ENCODE data around the gene LATS2. TPM values are rescaled to one million over a fixed set of nuclear protein-coding genes. Genes with fewer than 3 reads are reported as not detected.
A peak's percentile ranks its signal among the peaks of the same experiment; 100 is the strongest.
"Not testable (repeated sequence)": the region's sequence is repeated elsewhere in the genome, so short reads cannot be mapped to it uniquely, and the experiment has no call there.

LATS2 gene
- total RNA-seq, 2 experiments from 2014 or later: 2.3 to 2.4 TPM

DNA sequence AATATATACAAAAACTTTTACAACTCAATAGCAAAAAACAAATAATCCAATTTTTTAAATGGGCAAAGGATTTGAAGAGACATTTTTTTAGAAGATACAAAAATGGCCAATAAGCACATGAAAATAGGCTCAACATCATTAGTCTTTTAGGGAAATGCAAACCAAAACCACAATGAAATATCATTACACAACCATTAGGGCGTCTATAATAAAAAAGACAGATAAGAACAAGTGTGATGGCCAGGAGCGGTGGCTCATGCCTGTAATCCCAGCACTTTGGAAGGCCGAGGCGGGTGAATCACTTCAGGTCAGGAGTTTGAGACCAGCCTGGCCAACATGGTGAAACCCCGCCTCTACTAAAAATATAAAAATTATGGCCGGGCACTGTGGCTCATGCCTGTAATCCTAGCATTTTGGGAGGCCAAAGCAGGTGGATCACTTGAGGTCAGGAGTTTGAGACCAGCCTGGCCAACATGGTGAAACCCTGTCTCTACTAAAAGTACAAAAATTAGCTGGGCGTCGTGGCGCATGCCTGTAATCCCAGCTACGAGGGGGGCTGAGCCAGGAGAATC lies 104.3 kb downstream of the LATS2 start:
- H3K4me1 Mint-ChIP-seq; POLR2A ChIA-PET; H3K9me3 Mint-ChIP-seq; H3K36me3 Mint-ChIP-seq; ATAC-seq (ENCODE audit: low read depth); DNase-seq; H3K4me3 Mint-ChIP-seq; H3K27ac Mint-ChIP-seq: not testable (repeated sequence)
- H3K27me3 Mint-ChIP-seq: peaks cover 34% of the 10 kb centered on the region

DNA sequence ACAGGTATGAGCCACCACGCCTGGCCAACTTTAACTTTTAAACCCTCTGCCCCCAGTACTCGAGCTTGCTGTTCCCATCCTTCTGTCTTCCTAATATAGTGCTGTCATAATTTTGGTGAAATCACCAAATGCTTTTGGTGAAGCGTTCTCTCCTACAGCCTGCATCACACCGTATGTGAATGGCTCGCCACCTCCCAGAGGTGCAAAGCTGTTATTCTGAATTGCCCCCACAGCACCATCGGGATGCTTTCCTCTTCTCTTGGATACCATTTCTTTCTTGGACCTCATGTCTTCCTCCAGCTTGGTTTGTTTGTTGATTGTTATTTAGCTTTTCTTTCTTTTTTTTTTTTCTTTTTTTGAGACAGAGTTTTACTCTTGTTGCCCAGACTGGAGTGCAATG lies 105.9 kb downstream of the LATS2 start:
- Mint-ChIP-seq H3K4me3 (no peak overlapping the region), H3K4me1 (peaks cover under 1% of the 10 kb centered on the region), H3K27me3 (peaks cover 20% of the 10 kb centered on the region), H3K9me3 (no peaks in the 10 kb centered on the region), H3K36me3 (no peaks in the 10 kb centered on the region), H3K27ac (no peak overlapping the region)
- ATAC-seq (ENCODE audit: low read depth) (no peak), DNase-seq (no peak)
- POLR2A ChIA-PET: no interaction called here

DNA sequence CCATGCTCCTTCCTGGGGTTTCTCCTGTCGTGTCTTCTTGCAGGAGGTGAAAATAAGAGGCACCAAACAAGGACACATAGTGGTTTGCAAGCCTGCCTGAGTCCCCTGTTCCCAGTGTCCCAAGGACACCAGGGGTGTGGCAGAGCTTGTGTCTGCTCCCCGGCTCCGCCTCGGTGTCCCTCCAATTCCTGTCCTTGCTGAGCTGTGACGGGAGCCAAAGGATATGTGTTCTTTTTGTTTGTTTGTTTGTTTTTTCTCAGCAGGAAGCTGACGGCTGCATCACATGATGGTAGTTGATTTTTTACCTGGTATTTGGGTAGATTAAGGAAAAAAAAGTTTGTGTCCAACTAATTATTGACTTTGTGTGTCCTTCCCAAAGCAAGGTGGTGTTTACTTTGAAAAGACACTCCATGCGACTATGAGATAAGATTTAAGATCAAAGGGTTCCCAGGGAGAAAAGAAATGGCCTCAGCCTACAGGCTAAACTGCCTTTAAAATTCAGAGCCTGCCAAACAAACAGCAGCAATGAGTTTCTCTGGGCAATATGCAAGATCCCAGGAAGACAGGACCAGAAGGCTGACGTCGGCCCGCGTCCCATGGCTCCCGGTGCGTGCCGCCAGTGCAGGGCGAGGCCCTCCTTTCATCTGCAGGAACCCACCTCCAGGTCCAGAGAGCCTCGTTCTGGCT lies 108.0 kb downstream of the LATS2 start:
- POLR2A ChIA-PET: no interaction called here
- DNase-seq: no peak
- H3K4me1 Mint-ChIP-seq: no peaks in the 10 kb centered on the region
- H3K4me3 Mint-ChIP-seq: no peak overlapping the region
- no peaks in the 10 kb centered on the region for H3K36me3 Mint-ChIP-seq
- ATAC-seq (ENCODE audit: low read depth): no peak
- no peaks in the 10 kb centered on the region for H3K9me3 Mint-ChIP-seq
- H3K27ac Mint-ChIP-seq: no peak overlapping the region
- H3K27me3 Mint-ChIP-seq: peaks cover 19% of the 10 kb centered on the region

DNA sequence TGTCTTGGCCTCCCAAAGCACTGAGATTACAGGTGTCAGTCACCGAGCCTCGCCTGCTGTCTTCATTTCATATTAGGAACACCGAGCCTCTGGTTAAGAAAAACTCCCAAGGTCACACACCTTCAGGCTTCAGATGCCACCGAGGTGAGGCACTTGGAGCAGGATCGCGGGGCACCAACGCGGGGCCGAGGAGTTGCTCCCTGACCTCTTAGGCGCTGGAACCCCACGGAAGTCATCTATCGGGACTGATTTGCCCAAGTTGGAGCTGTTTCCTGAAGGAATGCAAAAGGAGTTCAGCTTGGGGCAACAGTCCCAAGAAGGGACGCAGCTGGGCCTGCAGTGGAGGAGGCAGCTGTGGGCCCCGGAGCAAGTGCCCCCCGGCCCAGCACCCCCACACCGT lies 108.5 kb downstream of the LATS2 start:
- DNase-seq (no peak), ATAC-seq (ENCODE audit: low read depth) (no peak)
- Mint-ChIP-seq H3K4me3 (no peak overlapping the region), H3K27ac (no peak overlapping the region), H3K27me3 (peaks cover 18% of the 10 kb centered on the region), H3K9me3 (no peaks in the 10 kb centered on the region), H3K4me1 (no peaks in the 10 kb centered on the region), H3K36me3 (no peaks in the 10 kb centered on the region)
- POLR2A ChIA-PET: no interaction called here

DNA sequence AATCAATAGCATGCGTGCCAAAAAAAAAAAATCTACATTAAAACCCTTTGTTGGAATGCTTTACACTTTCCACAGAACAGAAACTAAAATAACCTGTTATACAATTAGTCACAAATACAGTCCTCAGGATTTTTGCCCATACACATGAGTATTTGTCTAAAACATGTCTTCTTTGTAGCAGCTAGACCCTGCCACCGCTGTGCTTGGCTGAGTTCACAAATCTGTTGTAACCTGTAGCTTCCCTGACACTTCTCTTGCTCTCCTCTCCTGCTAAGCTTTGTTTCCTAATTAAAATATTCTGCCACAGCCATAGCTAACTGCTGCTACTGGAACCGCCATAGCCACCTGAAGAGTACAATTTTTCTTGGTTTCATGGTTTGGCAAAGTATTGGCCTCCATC lies 113.4 kb downstream of the LATS2 start:
- H3K36me3 Mint-ChIP-seq; H3K9me3 Mint-ChIP-seq; DNase-seq; POLR2A ChIA-PET; H3K4me3 Mint-ChIP-seq; ATAC-seq (ENCODE audit: low read depth); H3K27ac Mint-ChIP-seq; H3K4me1 Mint-ChIP-seq: not testable (repeated sequence)
- H3K27me3 Mint-ChIP-seq: peaks cover 43% of the 10 kb centered on the region

DNA sequence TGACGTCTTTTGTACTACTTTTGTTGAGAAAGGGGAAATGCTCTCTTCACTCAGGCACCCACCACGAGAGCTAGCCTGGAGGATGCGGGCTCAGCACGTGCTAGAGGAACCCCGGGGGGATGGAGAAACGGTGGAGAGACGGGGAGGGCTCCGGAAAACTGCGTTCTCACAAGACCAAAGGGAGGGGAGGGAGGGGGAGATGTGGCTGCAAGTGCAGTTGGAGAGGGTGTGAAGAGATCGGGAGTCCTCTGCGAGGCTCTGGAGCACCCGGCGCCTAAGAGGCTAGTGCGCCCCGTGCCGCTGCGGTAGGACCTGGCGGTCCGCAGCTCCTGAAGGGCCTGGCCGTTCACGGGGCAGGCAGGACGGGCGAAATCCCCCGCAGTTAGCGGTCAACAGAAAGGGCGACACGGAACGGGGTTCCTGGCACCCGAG lies 115.4 kb downstream of the LATS2 start:
- ATAC-seq (ENCODE audit: low read depth) (peak; percentile 50), DNase-seq (peak; percentile 33)
- peak overlapping the region; percentile 54 for H3K4me3 Mint-ChIP-seq
- peaks cover 46% of the 10 kb centered on the region for H3K27me3 Mint-ChIP-seq
- no peak overlapping the region for H3K27ac Mint-ChIP-seq
- no peaks in the 10 kb centered on the region for H3K9me3 Mint-ChIP-seq
- peaks cover 4% of the 10 kb centered on the region for H3K4me1 Mint-ChIP-seq
- H3K36me3 Mint-ChIP-seq: no peaks in the 10 kb centered on the region
- POLR2A ChIA-PET: interaction anchor here (0.6 kb wide), 1 partner anchor 210 kb away, joined by 3 read pairs; no protein-coding TSS in a partner anchor

DNA sequence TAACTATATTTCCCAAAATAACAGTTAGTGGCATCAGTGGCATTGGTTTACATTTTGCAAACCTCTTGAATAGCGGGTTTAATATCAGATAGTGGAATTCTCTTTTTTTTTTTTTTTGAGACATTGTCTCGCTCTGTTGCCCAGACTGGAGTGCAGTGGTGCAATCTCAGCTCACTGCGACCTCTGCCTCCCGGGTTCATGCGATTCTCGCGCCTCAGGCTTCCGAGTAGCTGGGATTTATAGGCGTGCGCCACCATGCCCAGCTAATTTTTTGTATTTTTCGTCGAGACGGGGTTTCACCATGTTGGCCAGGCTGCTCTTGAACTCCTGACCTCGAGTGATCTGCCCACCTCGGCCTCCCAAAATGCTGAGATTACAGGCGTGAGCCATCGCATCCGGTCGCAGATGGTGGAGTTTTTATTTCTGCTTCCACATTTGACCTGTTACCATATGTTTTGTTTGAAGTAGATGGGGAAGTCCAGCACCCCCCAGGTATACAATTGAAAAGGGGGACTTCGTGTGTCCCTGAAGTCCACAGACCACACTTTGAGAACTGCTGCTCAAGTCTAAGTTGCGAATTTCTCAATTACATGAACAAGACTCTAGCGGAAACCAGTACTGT lies 118.3 kb downstream of the LATS2 start:
- POLR2A ChIA-PET: interaction anchor here (0.7 kb wide), 1 partner anchor 40 kb away, joined by 5 read pairs; the partner anchor contains the start of gene XPO4
- Mint-ChIP-seq H3K27me3 (peaks cover 41% of the 10 kb centered on the region), H3K36me3 (no peaks in the 10 kb centered on the region), H3K4me3 (no peak overlapping the region), H3K9me3 (no peaks in the 10 kb centered on the region), H3K4me1 (peaks cover 4% of the 10 kb centered on the region), H3K27ac (no peak overlapping the region)
- DNase-seq: no peak
- ATAC-seq (ENCODE audit: low read depth): no peak

DNA sequence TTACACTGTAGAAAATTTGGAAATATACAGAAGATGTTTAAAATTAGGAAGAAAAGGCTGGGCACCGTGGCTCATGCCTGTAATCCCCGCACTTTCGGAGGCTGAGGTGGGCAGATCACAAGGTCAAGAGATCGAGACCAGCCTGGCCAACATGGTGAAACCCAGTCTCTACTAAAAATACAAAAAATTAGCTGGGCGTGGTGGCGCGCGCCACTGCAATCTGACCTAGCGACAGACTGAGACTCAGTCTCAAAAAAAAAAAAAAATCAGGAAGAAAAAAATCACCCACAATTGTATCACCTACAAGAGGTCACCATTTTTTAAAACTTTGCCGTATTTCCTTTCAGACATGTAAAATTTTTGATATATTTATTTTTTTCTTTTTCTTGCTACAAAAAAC lies 120.9 kb downstream of the LATS2 start:
- ATAC-seq (ENCODE audit: low read depth); POLR2A ChIA-PET; H3K9me3 Mint-ChIP-seq; H3K27ac Mint-ChIP-seq; DNase-seq; H3K36me3 Mint-ChIP-seq; H3K4me3 Mint-ChIP-seq; H3K4me1 Mint-ChIP-seq: not testable (repeated sequence)
- H3K27me3 Mint-ChIP-seq: peaks cover 20% of the 10 kb centered on the region

DNA sequence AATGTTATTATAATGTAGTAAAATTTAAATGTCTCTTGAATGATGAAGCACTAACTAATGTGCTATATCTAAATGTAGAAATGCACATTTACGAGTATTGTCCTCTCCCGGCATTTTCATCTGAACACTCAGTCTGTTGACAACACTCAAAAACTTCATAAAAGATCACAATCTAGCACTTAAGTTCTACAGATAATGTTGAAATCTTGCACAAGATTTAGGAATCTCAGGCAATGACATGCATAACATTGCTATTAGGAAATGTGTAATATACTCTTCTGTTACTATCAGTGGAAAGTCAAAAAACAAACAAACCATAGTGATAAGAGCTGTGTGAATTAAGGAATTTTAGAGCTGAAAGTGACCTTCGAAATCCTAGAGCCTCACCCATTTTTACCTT lies 121.3 kb downstream of the LATS2 start:
- H3K4me1 Mint-ChIP-seq: peaks cover 2% of the 10 kb centered on the region
- no peak for DNase-seq
- no peaks in the 10 kb centered on the region for H3K36me3 Mint-ChIP-seq
- ATAC-seq (ENCODE audit: low read depth): no peak
- peaks cover 15% of the 10 kb centered on the region for H3K27me3 Mint-ChIP-seq
- no peak overlapping the region for H3K4me3 Mint-ChIP-seq
- POLR2A ChIA-PET: no interaction called here
- no peak overlapping the region for H3K27ac Mint-ChIP-seq
- no peaks in the 10 kb centered on the region for H3K9me3 Mint-ChIP-seq

DNA sequence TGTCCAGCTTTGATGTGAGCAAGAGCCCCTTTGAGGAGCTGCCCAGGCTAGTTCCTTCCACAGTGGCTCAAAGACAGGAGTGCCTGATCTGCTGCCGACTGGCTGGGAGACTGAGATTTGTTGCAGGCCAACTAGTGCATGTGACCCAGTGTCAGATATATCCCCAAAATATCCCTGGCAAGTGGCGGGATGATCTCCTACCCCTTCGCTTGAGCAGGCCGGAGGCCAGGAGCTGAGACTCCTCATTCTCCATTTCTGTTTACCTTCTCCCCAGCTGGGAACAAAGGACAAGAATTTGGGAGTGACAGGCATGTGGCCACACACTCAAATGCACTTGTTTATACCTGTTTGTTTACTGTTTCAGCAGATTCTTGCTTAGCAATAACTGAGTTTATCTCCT lies 121.7 kb downstream of the LATS2 start:
- POLR2A ChIA-PET: no interaction called here
- Mint-ChIP-seq H3K4me3 (no peak overlapping the region), H3K36me3 (no peaks in the 10 kb centered on the region), H3K27me3 (peaks cover 11% of the 10 kb centered on the region), H3K27ac (no peak overlapping the region), H3K4me1 (peaks cover 2% of the 10 kb centered on the region), H3K9me3 (no peaks in the 10 kb centered on the region)
- ATAC-seq (ENCODE audit: low read depth): no peak
- DNase-seq: no peak

DNA sequence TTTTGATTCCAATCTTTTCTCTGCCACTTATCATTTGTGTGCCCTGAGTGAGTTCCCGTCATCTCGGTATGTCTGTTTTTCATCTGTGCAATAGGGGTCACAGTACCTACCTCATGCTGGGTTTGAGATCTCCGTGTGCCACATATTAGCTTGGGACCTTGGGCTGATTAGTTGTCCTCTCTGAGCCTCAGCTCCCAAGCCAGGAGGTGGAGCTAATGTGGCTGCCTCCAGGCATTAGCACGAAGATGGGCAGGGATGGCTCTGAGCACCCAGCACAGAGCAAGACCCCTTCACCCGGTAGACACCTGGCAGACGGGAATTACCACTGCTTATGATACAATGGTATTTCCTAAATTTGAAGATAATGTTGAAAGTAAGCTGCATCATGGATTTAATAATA lies 123.1 kb downstream of the LATS2 start:
- Mint-ChIP-seq H3K27me3 (peaks cover 11% of the 10 kb centered on the region), H3K9me3 (no peaks in the 10 kb centered on the region), H3K36me3 (no peaks in the 10 kb centered on the region), H3K27ac (no peak overlapping the region), H3K4me1 (no peaks in the 10 kb centered on the region), H3K4me3 (no peak overlapping the region)
- ATAC-seq (ENCODE audit: low read depth): no peak
- DNase-seq: no peak
- POLR2A ChIA-PET: no interaction called here

DNA sequence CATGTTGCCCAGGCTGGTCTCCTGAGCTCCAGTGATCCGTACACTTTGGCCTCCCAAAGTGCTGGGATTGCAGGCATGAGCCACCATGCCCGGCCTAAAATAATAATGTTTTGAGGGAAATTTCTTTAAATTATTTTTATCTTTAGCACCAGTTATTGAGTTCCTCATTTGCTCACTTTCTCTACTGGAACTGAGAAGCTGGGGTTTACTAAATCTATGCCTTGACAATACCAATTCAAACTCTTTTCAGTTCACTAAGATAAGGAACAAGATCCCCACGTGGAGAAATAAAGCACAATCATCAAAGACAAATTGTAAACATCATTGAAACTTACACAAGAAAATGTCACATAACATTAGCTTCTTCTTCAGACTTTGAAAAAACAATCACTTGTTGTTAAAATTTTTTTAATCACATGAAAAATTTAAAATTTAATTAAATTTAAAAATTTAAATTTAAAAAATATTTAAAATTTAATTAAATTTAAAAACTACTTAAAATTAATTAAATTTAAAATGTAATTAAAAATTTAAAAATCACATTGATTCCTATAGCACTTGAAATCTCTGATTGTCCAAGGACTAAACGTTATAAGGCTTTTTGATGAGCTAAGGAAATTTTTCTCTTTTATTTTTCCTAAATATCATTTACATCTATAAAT lies 133.7 kb downstream of the LATS2 start:
- DNase-seq (no peak), ATAC-seq (ENCODE audit: low read depth) (no peak)
- POLR2A ChIA-PET: no interaction called here
- Mint-ChIP-seq H3K4me3 (no peak overlapping the region), H3K27ac (no peak overlapping the region), H3K36me3 (no peaks in the 10 kb centered on the region), H3K27me3 (peaks cover 2% of the 10 kb centered on the region), H3K4me1 (no peaks in the 10 kb centered on the region), H3K9me3 (no peaks in the 10 kb centered on the region)

DNA sequence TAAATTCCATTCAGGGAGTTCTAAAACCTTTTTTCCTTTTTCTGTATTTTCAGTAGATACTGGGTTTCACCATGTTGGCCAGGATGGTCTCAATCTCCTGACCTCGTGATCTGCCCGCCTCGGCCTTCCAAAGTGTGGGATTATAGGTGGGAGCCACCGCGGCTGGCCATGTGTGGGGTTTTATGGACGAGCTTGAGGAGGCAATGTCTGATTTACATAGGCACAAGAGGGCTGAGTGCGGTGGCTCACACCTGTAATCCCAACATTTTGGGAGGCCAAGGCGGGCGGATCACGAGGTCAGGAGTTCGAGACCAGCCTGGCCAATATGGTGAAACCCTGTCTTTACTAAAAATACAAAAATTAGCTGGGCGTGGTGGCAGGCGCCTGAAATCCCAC lies 136.0 kb downstream of the LATS2 start:
- H3K4me1 Mint-ChIP-seq; H3K36me3 Mint-ChIP-seq; H3K4me3 Mint-ChIP-seq; POLR2A ChIA-PET; H3K27me3 Mint-ChIP-seq; H3K9me3 Mint-ChIP-seq; ATAC-seq (ENCODE audit: low read depth); DNase-seq; H3K27ac Mint-ChIP-seq: not testable (repeated sequence)

Measured in activated naive CD8-positive, alpha-beta T cell treated with anti-CD3 and anti-CD28 coated beads, Interleukin-2, amount 10 ng/mL, durations not matched to agents 7 days and 5 days (primary cell).